IPS-18a (cell line): ENCODE results near the gene MET.

ENCODE experiments used
- H3K27ac ChIP-seq: one replicate; pipeline ENCODE4 v1.5.1; 2013; ENCODE audit warnings: low read length
- H3K27me3 ChIP-seq: one replicate; pipeline ENCODE4 v1.6.1; 2013; ENCODE audit warnings: mild to moderate bottlenecking, low read length; ENCODE audit not compliant: control insufficient read depth, insufficient read depth
- H3K36me3 ChIP-seq: one replicate; pipeline ENCODE4 v1.6.1; 2013; ENCODE audit warnings: low read depth, low read length; ENCODE audit not compliant: control insufficient read depth
- H3K4me1 ChIP-seq: one replicate; pipeline ENCODE4 v1.6.1; 2013; ENCODE audit warnings: low read depth, low read length; ENCODE audit not compliant: control insufficient read depth
- H3K4me3 ChIP-seq: one replicate; pipeline ENCODE4 v1.5.1; 2013; ENCODE audit warnings: low read length
- H3K9ac ChIP-seq: one replicate; pipeline ENCODE4 v1.6.1; 2013; ENCODE audit warnings: mild to moderate bottlenecking, low read length, moderate library complexity
- H3K9me3 ChIP-seq: one replicate; pipeline ENCODE4 v1.6.1; 2013; ENCODE audit warnings: low read depth, low read length; ENCODE audit not compliant: control insufficient read depth

MET gene

GRCh38 chr7:116769546-116769945, 97.5 kb downstream of the MET start:
- Histone ChIP-seq H3K9ac (no peak overlapping the region), H3K36me3 (no peaks in the 10 kb centered on the region), H3K9me3 (no peaks in the 10 kb centered on the region), H3K27ac (no peak overlapping the region), H3K4me3 (no peak overlapping the region), H3K27me3 (peaks cover 13% of the 10 kb centered on the region), H3K4me1 (no peaks in the 10 kb centered on the region)

DNA sequence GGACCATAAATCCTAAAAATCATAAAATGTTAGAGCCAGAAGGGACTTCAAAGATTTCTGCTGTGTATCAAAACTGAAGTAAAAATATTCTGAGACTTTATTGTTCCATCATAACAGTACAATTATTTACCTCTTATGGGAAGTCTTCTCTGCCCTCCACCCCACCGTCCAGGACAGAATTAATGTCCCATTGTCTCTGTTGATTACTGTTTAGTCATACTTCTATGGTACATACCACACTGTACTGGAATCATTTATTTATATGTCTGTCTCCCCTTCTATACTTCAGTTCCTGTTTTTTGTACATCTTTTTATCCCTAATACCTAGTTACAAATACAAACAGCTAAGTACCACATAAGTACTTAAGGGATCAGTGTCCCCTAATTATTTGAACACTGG, 98.9 kb downstream of the MET start:
- H3K4me3 ChIP-seq: no peak overlapping the region
- H3K27me3 ChIP-seq: peaks cover 13% of the 10 kb centered on the region
- H3K4me1 ChIP-seq: no peaks in the 10 kb centered on the region
- no peak overlapping the region for H3K27ac ChIP-seq
- no peaks in the 10 kb centered on the region for H3K36me3 ChIP-seq
- no peak overlapping the region for H3K9ac ChIP-seq
- H3K9me3 ChIP-seq: no peaks in the 10 kb centered on the region

GRCh38 chr7:116771640-116772039, 99.6 kb downstream of the MET start:
- no peak overlapping the region for H3K27ac ChIP-seq

GRCh38 chr7:116772423-116772863, 100.4 kb downstream of the MET start:
- Histone ChIP-seq H3K27me3 (peaks cover 13% of the 10 kb centered on the region), H3K9me3 (no peaks in the 10 kb centered on the region), H3K4me1 (no peaks in the 10 kb centered on the region), H3K36me3 (no peaks in the 10 kb centered on the region), H3K9ac (no peak overlapping the region), H3K4me3 (no peak overlapping the region), H3K27ac (no peak overlapping the region)

More at GRCh38 chr7:116771640-116772039, 99.6 kb downstream of the MET start:
- Histone ChIP-seq H3K4me1 (no peaks in the 10 kb centered on the region), H3K27me3 (peaks cover 13% of the 10 kb centered on the region), H3K9ac (no peak overlapping the region), H3K9me3 (no peaks in the 10 kb centered on the region), H3K36me3 (no peaks in the 10 kb centered on the region), H3K4me3 (no peak overlapping the region)

GRCh38 chr7:116772926-116773749, 101.1 kb downstream of the MET start:
- Histone ChIP-seq H3K36me3 (no peaks in the 10 kb centered on the region), H3K27me3 (peaks cover 13% of the 10 kb centered on the region), H3K27ac (no peak overlapping the region), H3K9me3 (no peaks in the 10 kb centered on the region), H3K4me1 (no peaks in the 10 kb centered on the region), H3K9ac (no peak overlapping the region), H3K4me3 (no peak overlapping the region)

DNA sequence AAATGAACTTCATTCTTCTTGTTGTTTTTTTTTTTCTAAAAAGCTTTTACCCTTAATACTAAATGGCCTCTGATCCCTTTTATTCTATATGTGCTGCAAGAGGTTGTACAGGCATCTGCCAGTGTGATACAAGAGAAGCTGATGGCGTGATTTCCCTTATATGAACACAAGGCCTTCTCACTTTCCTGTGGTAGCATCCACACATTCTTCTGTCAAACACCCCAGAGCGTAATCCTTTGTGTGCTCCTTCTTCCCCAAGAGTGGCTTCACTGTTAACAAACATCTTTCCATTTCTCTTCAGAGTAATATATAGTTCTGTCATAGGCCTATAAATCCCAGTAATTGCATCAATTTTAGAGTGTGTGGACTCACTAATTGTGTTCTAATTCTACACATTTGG, 104.0 kb downstream of the MET start:
- Histone ChIP-seq H3K36me3 (no peaks in the 10 kb centered on the region), H3K4me1 (no peaks in the 10 kb centered on the region), H3K9me3 (no peaks in the 10 kb centered on the region), H3K4me3 (no peak overlapping the region), H3K27ac (no peak overlapping the region), H3K9ac (no peak overlapping the region), H3K27me3 (peaks cover 13% of the 10 kb centered on the region)

DNA sequence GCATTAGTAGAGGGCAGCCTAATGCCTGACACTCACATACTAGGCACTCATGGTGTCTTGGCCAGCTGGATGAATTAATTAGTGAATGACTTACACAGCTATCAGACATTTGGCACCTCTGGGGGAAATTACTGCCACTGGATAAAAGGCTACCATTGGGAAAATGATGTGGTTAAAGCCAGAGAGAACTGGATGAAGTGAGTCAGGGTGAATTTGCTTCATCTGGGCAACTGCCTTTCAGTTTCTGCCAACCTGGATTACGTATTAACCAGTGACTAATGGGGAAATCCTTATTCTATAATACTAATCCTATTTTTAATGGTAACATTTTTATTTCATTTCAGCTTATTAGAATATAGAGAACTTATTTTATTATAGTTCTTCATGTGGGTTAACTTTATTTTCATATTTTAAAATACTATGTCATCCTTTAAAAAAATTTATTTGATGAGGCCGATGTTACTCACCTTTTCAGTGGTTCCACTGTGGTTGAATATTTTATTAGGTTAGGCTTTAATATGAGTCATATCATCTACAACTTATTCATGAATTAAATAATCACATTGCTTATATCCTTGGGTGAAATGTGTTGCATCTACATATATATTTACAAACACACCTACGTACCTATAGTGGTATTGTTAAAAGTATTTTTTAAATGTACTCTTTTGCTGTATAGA, 104.8 kb downstream of the MET start:
- Histone ChIP-seq H3K4me3 (no peak overlapping the region), H3K27me3 (peaks cover 13% of the 10 kb centered on the region), H3K9me3 (no peaks in the 10 kb centered on the region), H3K36me3 (no peaks in the 10 kb centered on the region), H3K4me1 (peaks cover 4% of the 10 kb centered on the region), H3K27ac (no peak overlapping the region), H3K9ac (no peak overlapping the region)

DNA sequence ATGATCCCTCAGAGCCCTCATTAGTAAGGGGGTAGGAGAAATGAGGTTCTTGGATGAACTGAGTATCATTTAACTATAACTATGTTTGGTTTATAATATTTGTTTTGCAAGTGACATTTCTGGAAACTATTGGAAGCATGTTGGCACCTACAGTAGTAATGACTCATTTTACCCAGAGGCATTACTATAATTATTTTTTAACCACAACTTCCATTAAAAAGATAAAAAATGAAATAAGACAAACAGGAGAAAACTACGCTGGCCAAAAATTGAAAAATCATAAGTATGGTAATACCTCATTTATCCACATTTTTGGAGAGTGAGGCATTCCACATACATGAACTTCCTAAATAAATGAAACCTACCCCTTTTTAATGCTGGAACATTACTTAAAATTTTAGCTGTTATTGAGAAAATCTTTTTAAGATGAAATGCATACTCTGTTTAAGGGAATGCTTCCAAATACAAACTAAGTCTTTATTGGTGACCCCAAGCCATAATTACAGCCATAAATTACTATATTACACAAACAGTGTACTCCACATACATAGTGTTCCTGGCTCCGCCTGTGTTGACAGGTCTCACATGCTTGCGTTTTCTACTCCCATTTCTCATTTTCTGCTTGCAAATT, 105.8 kb downstream of the MET start:
- Histone ChIP-seq H3K4me3 (no peak overlapping the region), H3K4me1 (peaks cover 13% of the 10 kb centered on the region), H3K27ac (no peak overlapping the region), H3K9me3 (no peaks in the 10 kb centered on the region), H3K36me3 (no peaks in the 10 kb centered on the region), H3K9ac (no peak overlapping the region), H3K27me3 (peaks cover 13% of the 10 kb centered on the region)

DNA sequence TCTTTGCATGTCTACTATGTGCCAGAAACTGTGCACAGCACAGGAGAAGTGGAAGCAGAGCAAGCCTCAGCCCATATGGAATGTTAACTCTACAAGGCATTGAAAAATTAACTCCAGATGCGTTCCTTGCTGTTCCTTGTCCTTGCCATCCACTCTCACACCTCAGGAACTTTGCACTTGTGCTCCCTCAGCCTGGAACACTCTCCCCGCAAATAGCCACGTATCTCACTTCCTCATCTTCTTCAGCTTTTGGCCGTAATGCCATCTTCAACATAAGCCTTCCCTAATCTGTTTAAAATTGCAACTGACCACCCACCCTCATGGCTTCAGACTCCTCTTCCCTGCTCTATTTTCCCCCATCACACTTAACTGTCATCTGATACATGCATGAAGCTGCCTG, 107.2 kb downstream of the MET start:
- H3K9me3 ChIP-seq: no peaks in the 10 kb centered on the region
- peaks cover 18% of the 10 kb centered on the region for H3K4me1 ChIP-seq
- peaks cover 1% of the 10 kb centered on the region for H3K27me3 ChIP-seq
- H3K36me3 ChIP-seq: no peaks in the 10 kb centered on the region
- H3K4me3 ChIP-seq: no peak overlapping the region
- no peak overlapping the region for H3K27ac ChIP-seq
- no peak overlapping the region for H3K9ac ChIP-seq

DNA sequence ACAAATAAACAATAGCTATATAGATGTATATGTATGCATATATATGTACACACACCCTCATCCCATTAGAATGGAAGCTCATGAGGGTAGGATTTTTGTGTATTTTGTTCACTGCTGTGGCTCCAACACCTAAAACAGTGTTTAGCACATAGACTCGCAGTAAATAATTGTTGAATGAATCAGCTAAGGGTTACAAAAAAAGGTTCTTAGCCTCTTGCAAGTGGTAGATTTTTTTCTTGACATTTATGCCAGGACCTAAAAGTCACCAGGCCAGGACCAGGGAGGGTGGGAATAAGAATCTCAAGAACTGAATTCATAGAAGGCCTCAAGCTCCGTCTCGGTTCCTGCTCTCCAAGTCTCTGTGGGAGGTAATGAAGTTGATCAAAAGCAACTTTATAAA, 107.9 kb downstream of the MET start:
- Histone ChIP-seq H3K4me3 (no peak overlapping the region), H3K9ac (no peak overlapping the region), H3K4me1 (peaks cover 18% of the 10 kb centered on the region), H3K27ac (no peak overlapping the region), H3K9me3 (no peaks in the 10 kb centered on the region), H3K27me3 (no peaks in the 10 kb centered on the region), H3K36me3 (no peaks in the 10 kb centered on the region)

GRCh38 chr7:116780521-116780920, 108.5 kb downstream of the MET start:
- Histone ChIP-seq H3K4me1 (peaks cover 18% of the 10 kb centered on the region), H3K27me3 (no peaks in the 10 kb centered on the region), H3K9me3 (no peaks in the 10 kb centered on the region), H3K9ac (no peak overlapping the region), H3K36me3 (no peaks in the 10 kb centered on the region), H3K27ac (no peak overlapping the region), H3K4me3 (no peak overlapping the region)
